Epithelial cell of esophagus (primary cell): Measurements from ENCODE around the gene DDX39A.

Source experiments
- DNase-seq: peaks from one replicate; pipeline ENCODE4 v3.0.0; 2010; ENCODE audit warnings: low read depth
- H3K4me3 ChIP-seq: 2 replicates; pipeline ENCODE4 v1.5.1; 2011; ENCODE audit warnings: mild to moderate bottlenecking, low read length, control low read depth
- TF ChIP-seq, protein P1 (sequence below): IDR thresholded peaks from 2 replicates; pipeline ENCODE4 v1.5.1; 2011; ENCODE audit warnings: low read depth, mild to moderate bottlenecking, low read length, control low read depth, inconsistent platforms; ENCODE audit not compliant: insufficient read depth; ENCODE audit errors: missing control alignments

Gene DDX39A

DNA sequence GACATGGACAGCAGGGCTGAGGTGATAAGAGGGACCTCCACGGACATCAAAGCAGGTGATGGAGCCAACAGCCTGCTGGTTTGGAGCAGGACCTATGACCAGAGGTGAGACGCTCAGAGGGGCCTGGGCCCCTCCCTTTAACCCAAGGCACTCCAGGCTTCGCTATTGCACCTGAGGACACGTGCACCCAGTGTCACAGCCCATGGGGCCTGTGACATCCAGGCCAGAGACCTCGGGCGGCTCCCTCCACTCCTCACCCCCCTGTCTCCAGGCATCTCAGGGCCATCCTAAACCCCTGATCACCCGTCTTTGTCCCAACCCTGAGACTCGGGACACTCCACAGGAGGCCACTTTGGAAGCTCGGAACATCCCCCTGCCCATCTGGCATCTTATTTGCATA lies 25.0 kb downstream of the DDX39A start:
- TF ChIP-seq, protein P1, sequence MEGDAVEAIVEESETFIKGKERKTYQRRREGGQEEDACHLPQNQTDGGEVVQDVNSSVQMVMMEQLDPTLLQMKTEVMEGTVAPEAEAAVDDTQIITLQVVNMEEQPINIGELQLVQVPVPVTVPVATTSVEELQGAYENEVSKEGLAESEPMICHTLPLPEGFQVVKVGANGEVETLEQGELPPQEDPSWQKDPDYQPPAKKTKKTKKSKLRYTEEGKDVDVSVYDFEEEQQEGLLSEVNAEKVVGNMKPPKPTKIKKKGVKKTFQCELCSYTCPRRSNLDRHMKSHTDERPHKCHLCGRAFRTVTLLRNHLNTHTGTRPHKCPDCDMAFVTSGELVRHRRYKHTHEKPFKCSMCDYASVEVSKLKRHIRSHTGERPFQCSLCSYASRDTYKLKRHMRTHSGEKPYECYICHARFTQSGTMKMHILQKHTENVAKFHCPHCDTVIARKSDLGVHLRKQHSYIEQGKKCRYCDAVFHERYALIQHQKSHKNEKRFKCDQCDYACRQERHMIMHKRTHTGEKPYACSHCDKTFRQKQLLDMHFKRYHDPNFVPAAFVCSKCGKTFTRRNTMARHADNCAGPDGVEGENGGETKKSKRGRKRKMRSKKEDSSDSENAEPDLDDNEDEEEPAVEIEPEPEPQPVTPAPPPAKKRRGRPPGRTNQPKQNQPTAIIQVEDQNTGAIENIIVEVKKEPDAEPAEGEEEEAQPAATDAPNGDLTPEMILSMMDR: no peak
- no peak overlapping the region for H3K4me3 ChIP-seq
- DNase-seq: no peak

DNA sequence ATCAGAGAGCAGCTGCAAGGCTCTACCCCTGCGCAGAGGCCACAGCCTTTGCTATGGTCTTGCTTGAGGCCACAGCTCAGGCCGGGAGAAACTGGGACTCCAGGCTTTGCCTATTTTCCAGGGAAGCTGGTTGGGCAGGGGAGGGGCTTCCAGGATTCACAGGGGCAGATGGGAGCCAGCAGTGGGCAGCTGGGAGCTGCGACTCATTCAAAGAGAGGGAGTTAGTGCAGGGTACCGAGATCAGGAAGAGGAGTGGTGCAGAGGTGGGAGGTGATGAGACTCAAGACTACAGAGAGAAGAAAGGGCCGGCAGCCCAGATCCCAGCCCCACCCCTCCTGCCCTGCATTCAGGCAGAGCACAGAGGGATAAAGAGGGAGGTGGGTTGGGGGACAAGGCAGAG lies 25.8 kb downstream of the DDX39A start:
- H3K4me3 ChIP-seq: no peak overlapping the region
- TF ChIP-seq, protein P1: no peak
- no peak for DNase-seq

DNA sequence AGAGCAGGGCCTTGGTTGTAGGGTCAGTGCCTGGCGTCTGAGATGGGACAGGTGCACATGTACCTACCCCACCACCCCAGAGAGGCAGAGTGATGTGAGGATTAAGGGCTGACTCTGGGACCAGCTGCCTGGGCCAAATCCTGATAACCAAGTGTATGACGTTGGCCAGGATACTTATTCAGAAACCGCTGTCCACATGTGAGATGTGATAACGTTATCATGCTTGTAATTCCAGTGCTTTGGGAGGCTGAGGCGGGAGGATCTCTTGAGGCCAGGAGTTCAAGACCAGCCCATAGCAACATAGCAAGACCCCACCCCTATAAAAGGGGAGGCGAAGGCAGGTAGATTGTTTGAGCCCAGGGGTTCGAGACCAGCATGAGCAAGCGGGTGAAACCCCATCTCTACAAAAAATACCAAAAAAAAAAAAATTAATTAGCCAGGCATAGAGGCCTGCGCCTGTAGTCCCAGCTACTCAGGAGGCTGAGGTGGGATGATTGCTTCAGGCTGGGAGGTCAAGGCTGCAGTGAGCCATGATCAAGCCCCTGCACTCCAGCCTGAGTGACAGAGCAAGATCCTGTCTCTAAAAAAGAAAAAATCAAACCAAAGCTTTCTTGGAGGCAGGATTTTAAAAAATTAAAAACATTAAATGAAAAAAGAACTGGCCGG lies 27.9 kb downstream of the DDX39A start:
- DNase-seq: no peak
- H3K4me3 ChIP-seq: no peak overlapping the region
- TF ChIP-seq, protein P1: no peak

DNA sequence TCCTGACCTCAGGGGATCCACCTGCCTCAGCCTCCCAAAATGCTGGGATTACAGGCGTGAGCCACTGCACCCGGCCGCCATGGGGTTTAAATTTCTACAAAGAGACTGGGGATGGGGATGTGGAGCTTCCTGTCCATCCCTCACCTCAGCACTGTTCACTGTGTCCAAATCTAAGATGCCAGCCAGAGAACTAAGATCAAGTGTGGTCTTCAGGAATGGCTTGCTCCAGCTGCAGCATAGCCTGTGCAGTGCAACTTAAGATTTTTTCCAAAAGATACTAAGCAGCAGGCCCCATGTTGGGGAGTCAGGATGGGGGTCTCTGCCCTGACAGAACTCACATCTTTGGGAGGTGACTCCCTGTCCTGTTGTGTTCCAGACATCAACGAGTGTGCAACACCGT lies 28.6 kb downstream of the DDX39A start:
- no peak overlapping the region for H3K4me3 ChIP-seq
- DNase-seq: no peak
- TF ChIP-seq, protein P1: no peak

DNA sequence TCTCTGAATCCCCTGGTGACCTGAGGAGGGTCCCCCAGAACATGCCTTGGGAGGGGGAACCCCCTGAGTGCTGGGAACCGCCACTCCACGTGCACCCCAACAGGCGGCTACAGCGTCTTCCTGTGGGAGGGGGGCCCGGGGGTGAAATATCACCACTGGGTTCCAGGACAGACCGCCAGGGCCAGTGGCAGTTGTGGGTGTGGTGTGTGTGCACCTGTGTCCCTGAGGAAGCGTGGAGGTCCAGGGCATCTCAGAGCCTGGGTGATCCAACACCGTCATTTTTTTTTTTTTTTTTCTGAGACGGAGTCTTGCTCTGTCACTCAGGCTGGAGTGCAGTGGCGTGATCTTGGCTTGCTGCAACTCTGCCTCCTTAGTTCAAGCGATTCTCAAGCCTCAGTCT lies 33.6 kb downstream of the DDX39A start:
- no peak overlapping the region for H3K4me3 ChIP-seq
- no peak for DNase-seq
- TF ChIP-seq, protein P1: no peak

DNA sequence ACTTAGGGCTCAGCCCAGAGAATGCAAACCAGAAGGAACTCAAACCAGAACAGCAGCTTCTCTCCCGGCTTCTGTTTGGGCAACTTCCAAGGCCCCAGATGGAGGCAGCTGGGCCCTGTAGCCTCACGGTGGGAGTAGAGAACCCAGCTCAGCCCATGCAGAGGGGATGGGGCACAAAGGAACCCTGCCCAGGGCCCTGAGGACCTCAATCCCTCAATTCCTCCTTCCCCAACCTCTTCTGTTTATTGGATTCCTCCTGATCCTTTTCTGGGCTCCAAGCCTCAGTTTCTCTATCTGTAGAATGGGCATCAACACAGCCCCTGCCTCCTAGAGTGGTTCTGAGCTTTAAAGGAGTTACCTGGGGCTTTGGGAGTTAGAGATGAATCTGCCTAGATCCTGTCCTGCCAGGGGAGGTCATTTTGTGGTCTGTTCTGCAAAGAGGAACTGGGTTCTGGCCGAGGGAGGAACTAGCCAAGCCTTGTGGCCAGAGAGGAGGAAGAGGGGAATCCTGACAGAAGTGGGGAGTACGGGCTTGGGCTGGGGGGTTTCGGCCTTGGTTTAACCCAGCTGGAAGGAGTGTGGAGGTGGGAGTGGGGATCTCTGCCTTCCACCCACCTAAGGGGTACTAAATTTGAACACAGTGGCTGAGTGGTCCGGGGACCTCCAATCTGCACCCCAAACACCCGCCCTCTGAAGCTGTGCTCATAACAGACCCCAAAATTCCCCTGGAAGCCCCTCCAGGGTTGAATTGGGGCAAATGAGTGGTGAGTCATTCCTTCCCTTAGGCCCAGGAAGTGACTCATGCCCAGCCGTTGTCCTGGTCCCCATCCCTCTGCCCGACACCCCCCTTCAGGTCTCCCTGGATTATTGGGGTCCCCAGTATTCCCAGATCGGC lies 35.2 kb downstream of the DDX39A start:
- TF ChIP-seq, protein P1: no peak
- peak; percentile 47 for DNase-seq
- no peak overlapping the region for H3K4me3 ChIP-seq
